ENCODE data around the gene MDH1B.

The MDH1B gene

DNA sequence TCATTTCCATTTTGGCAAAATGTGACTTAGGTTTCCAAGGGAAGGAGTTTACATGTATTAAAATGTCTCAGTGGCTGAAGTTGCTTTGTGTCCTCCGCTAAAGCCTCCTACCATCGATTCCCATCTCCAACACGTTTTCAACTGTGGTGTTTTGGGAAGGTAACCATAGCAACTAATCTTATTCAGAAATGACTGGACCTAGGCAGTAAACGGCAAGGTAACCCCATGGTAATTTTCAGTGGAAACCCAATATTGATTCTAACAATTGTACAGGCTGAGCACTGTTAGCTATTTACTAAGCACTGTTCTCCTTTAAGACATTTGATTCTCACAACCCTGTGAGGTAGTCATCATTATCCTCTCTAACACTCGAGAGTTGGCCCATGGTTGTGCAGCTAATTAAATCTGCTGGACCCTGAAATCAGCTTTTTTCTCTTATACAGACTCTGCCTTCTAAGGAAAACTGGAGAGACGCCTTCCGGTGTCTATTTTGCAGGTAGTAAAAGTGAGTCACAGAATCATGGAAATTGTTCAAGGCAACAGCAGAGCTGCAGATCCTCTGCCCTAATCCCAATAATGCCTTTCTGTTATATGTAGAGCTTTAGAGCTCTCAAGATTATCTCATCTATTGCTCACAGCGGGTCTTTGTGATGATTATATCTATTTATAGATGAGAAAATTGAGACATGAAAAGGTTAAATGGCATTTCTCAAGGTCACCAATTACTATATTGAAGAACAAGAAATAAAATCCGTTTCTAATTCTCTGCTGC is 36.5 kb upstream of the MDH1B start:
- H3K4me3 ChIP-seq (ENCODE audit: control insufficient read depth, low read depth, low read length), result no peak overlapping the region
- TF ChIP-seq, protein P1, sequence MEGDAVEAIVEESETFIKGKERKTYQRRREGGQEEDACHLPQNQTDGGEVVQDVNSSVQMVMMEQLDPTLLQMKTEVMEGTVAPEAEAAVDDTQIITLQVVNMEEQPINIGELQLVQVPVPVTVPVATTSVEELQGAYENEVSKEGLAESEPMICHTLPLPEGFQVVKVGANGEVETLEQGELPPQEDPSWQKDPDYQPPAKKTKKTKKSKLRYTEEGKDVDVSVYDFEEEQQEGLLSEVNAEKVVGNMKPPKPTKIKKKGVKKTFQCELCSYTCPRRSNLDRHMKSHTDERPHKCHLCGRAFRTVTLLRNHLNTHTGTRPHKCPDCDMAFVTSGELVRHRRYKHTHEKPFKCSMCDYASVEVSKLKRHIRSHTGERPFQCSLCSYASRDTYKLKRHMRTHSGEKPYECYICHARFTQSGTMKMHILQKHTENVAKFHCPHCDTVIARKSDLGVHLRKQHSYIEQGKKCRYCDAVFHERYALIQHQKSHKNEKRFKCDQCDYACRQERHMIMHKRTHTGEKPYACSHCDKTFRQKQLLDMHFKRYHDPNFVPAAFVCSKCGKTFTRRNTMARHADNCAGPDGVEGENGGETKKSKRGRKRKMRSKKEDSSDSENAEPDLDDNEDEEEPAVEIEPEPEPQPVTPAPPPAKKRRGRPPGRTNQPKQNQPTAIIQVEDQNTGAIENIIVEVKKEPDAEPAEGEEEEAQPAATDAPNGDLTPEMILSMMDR (conservative IDR thresholded peaks at IDR 0.05; ENCODE audit: control insufficient read depth, insufficient read depth, low read depth, low read length), result no peak
- no peak for DNase-seq (ENCODE audit: low read depth)

DNA sequence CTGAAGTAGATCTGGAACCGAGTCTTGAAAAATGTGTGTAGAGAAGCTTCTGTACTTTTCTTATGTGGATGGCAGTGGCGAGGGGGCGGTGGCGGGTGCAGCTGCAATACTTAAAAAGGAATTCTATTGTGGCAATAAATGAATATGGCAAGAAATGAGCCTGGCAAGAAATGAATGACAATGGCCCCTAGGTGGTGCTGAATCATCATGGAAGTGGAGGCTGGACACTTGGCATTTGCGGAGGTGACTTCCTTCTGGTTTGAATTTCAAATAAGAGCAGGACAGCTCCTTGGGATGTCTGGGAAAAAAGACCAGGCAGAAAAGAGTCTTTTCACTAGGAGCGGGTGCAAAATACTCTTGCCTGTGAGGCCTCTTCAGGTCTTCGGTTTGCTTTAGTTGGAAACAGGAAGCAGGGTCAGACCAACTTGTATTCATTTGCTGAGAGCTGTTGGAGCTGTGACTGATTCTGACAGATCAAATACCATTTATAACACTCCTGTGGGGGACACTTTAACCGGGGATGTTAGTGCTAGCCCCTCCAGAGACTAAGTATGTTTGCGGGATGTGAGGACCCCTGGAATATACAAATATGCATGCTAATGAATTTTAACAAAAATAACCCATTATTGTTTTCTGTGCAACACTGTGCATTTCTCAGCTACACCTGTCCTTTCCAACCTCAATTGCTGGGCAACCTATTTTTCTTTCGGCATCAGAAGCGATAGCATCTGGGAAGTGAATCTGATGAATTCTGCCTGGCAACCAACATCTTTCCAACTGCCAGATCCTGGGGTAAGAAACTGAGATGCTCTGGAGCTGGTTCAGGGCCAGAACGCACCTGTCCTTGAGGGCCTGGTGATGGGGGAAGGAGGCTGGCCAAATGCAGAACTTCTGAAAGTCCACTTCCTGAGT is 35.6 kb upstream of the MDH1B start:
- peak; percentile 83 for DNase-seq (ENCODE audit: low read depth)
- TF ChIP-seq, protein P1 (conservative IDR thresholded peaks at IDR 0.05; ENCODE audit: control insufficient read depth, insufficient read depth, low read depth, low read length), result peak; percentile 77
- no peak overlapping the region for H3K4me3 ChIP-seq (ENCODE audit: control insufficient read depth, low read depth, low read length)

DNA sequence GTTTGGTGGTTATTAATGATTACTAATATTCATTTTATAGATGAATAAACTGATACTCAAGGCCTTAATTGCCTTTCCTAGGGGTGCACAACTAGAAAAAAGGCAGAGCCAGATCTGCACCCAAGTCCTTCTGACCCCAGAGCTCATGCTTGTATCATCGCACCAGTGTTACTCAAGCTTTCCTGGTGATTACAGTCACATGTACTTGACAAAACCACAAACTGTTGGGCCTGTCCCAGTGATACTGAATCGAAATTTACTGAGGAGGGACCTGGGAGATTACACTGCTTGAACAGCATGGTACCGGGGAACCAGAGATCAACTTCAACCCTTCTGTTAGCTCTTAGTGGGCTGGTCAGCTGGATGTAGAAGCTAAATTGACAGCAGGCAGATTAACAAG is 34.0 kb upstream of the MDH1B start:
- DNase-seq (ENCODE audit: low read depth), result peak; percentile 73
- no peak overlapping the region for H3K4me3 ChIP-seq (ENCODE audit: control insufficient read depth, low read depth, low read length)
- TF ChIP-seq, protein P1 (conservative IDR thresholded peaks at IDR 0.05; ENCODE audit: control insufficient read depth, insufficient read depth, low read depth, low read length), result no peak

DNA sequence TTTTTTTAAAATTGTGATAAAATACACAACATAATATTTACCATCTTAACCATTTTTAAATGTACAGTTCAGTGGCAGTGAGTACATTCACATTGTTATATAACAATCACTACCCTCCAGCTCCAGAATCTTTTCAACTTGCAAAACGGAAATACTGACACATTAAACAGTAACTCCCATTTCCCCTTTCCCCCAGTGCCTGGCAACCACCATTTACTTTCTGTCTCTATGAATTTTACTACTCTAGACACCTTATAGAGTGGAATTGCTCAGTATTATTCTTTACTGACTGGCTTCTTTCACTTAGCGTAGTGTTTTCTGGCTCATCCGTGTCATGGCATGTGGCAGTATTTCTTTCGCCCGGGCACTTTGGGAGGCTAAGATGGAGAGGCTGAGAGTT is 32.9 kb upstream of the MDH1B start:
- no peak for DNase-seq (ENCODE audit: low read depth)
- H3K4me3 ChIP-seq (ENCODE audit: control insufficient read depth, low read depth, low read length), result no peak overlapping the region

DNA sequence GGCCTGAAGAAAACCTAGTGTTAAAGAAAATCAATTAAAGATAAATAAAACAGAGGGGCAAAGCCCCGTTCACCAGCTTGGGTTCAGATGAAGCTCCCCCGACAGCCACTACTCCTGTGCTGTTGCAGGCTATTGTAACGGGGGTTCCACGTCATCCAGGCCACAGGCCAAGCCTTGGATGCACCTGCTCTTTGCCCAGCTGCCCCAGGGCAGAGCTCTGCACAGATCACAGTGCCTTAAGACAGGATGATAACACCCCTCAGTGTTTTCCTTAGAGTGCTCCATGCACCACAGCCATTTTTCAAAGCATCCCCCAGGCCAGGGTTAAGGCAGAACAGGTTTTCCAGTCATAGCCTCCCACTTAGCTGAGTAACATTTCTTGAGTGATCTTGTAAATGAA is 32.2 kb upstream of the MDH1B start:
- H3K4me3 ChIP-seq (ENCODE audit: control insufficient read depth, low read depth, low read length), result no peak overlapping the region
- DNase-seq (ENCODE audit: low read depth), result no peak
- TF ChIP-seq, protein P1 (conservative IDR thresholded peaks at IDR 0.05; ENCODE audit: control insufficient read depth, insufficient read depth, low read depth, low read length), result no peak

More for the DNA sequence above, 32.9 kb upstream of the MDH1B start:
- TF ChIP-seq, protein P1 (conservative IDR thresholded peaks at IDR 0.05; ENCODE audit: control insufficient read depth, insufficient read depth, low read depth, low read length), result no peak

DNA sequence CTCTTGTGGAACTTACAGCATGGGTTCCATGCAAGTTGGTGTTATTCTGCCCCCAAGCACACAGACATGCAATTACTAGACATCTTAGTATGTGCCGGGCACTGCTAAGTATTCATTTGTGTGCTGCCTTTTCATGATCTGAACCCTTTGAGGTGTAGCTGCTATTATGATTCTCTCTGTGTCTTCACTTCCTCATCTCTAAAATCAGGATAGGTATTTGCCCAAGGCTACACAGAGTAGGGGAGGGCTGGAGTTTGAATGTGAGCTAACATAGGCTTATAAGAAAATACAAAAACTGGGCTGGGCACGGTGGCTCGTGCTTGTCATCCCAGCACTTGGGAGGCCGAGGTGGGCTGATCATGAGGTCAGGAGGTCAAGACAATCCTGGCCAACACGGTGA is 27.5 kb upstream of the MDH1B start:
- no peak overlapping the region for H3K4me3 ChIP-seq (ENCODE audit: control insufficient read depth, low read depth, low read length)
- no peak for DNase-seq (ENCODE audit: low read depth)
- TF ChIP-seq, protein P1 (conservative IDR thresholded peaks at IDR 0.05; ENCODE audit: control insufficient read depth, insufficient read depth, low read depth, low read length), result no peak
